GM18511 (cell line): ENCODE results near the gene TRPV6.

Source experiments
- ATAC-seq: cut with Tn5 transposase; IDR thresholded peaks from one replicate; pipeline ENCODE4 v1.9.1; 2021; ENCODE audit warnings: mild to moderate bottlenecking, moderate library complexity; ENCODE audit not compliant: unreplicated experiment

TRPV6 gene

GRCh38 chr7:142886866-142887265, 1.3 kb upstream of the TRPV6 start:
- ATAC-seq, result no peak

- ATAC-seq, result no peak
Observed at GRCh38 chr7:142884286-142884640, 1.3 kb downstream of the TRPV6 start.

- ATAC-seq, result no peak
Observed at GRCh38 chr7:142883571-142884285, 1.8 kb downstream of the TRPV6 start.

GRCh38 chr7:142883145-142883544, 2.4 kb downstream of the TRPV6 start:
- no peak for ATAC-seq

GRCh38 chr7:142882338-142882678, 3.2 kb downstream of the TRPV6 start:
- ATAC-seq, result no peak

GRCh38 chr7:142881586-142882337, 3.8 kb downstream of the TRPV6 start:
- ATAC-seq, result no peak

- peak; percentile 74 for ATAC-seq
Observed at GRCh38 chr7:142880876-142881505, 4.6 kb downstream of the TRPV6 start.

GRCh38 chr7:142879060-142879459, 6.5 kb downstream of the TRPV6 start:
- ATAC-seq, result no peak

GRCh38 chr7:142878315-142878714, 7.2 kb downstream of the TRPV6 start:
- no peak for ATAC-seq

GRCh38 chr7:142876991-142877910, 8.3 kb downstream of the TRPV6 start:
- no peak for ATAC-seq

GRCh38 chr7:142876236-142876960, 9.1 kb downstream of the TRPV6 start:
- ATAC-seq, result no peak

GRCh38 chr7:142875456-142875855, 10.1 kb downstream of the TRPV6 start:
- ATAC-seq, result no peak

- no peak for ATAC-seq
Observed at GRCh38 chr7:142874837-142875236, 10.7 kb downstream of the TRPV6 start.

- ATAC-seq, result no peak
Observed at GRCh38 chr7:142874409-142874808, 11.1 kb downstream of the TRPV6 start.

GRCh38 chr7:142873871-142874270, 11.7 kb downstream of the TRPV6 start:
- ATAC-seq, result no peak

- ATAC-seq, result peak; percentile 58
Observed at GRCh38 chr7:142873281-142873784, 12.2 kb downstream of the TRPV6 start.

GRCh38 chr7:142872106-142872675, 13.4 kb downstream of the TRPV6 start:
- no peak for ATAC-seq

GRCh38 chr7:142871260-142872105, 14.1 kb downstream of the TRPV6 start:
- no peak for ATAC-seq
